RCC 7860 (cell line): ENCODE measurements around the gene TOR4A.
A peak's percentile ranks its signal among the peaks of the same experiment; 100 is the strongest.
"Not testable (repeated sequence)": the region's sequence is repeated elsewhere in the genome, so short reads cannot be mapped to it uniquely, and the experiment has no call there.

Experiments used
- DNase-seq: peaks from one replicate; pipeline ENCODE4 v3.0.0-alpha.2; 2015; ENCODE audit warnings: low spot score
- FAIRE-seq: peaks from 2 replicates; lab custom pipeline; 2012; peaks lifted over from hg19 to GRCh38; lab: Jason Lieb, UNC

Gene TOR4A

GRCh38 chr9:137315581-137316011 lies 38.1 kb downstream of the TOR4A start:
- FAIRE-seq (no peak), DNase-seq (no peak)

GRCh38 chr9:137316012-137316981 lies 38.8 kb downstream of the TOR4A start:
- no peak for FAIRE-seq
- no peak for DNase-seq

- no peak for DNase-seq
- no peak for FAIRE-seq
Observed at GRCh38 chr9:137317021-137317717, 39.6 kb downstream of the TOR4A start.

- no peak for DNase-seq
- no peak for FAIRE-seq
Observed at GRCh38 chr9:137317718-137318511, 40.4 kb downstream of the TOR4A start.

- DNase-seq (no peak), FAIRE-seq (no peak)
Observed at GRCh38 chr9:137318602-137319001, 41.1 kb downstream of the TOR4A start.

- DNase-seq (peak; percentile 55), FAIRE-seq (no peak)
Observed at GRCh38 chr9:137319011-137319738, 41.6 kb downstream of the TOR4A start.

- FAIRE-seq (no peak), DNase-seq (no peak)
Observed at GRCh38 chr9:137319739-137320551, 42.4 kb downstream of the TOR4A start.

GRCh38 chr9:137320555-137321384 lies 43.2 kb downstream of the TOR4A start:
- no peak for FAIRE-seq
- no peak for DNase-seq

GRCh38 chr9:137321726-137322361 lies 44.3 kb downstream of the TOR4A start:
- no peak for FAIRE-seq
- no peak for DNase-seq

- DNase-seq, result no peak
- no peak for FAIRE-seq
Observed at GRCh38 chr9:137323531-137324331, 46.2 kb downstream of the TOR4A start.

- no peak for DNase-seq
- no peak for FAIRE-seq
Observed at GRCh38 chr9:137325124-137325523, 47.6 kb downstream of the TOR4A start.

- DNase-seq (no peak), FAIRE-seq (no peak)
Observed at GRCh38 chr9:137325799-137326198, 48.3 kb downstream of the TOR4A start.

GRCh38 chr9:137326445-137327065 lies 49.0 kb downstream of the TOR4A start:
- DNase-seq (no peak), FAIRE-seq (no peak)

GRCh38 chr9:137327641-137328550 lies 50.4 kb downstream of the TOR4A start:
- FAIRE-seq (peak; percentile 99), DNase-seq (peak; percentile 16)

- DNase-seq, FAIRE-seq: not testable (repeated sequence)
Observed at GRCh38 chr9:137329590-137329989, 52.1 kb downstream of the TOR4A start.

GRCh38 chr9:137330689-137331088 lies 53.2 kb downstream of the TOR4A start:
- DNase-seq (no peak), FAIRE-seq (no peak)
